NOMO-1 treated with DMSO at 0.1 percent for 48 hours (cell line): ENCODE data around the gene DNAL4.

ENCODE experiments used
- DNase-seq: peaks from one replicate; lab custom pipeline; 2025; ENCODE audit not compliant: unreplicated experiment; lab: John Stamatoyannopoulos, UW

Gene DNAL4

GRCh38 chr22:38788021-38788816 lies 5.7 kb downstream of the DNAL4 start:
- no peak for DNase-seq

GRCh38 chr22:38786631-38787030 lies 7.3 kb downstream of the DNAL4 start:
- DNase-seq = no peak

GRCh38 chr22:38784856-38785255 lies 9.1 kb downstream of the DNAL4 start:
- no peak for DNase-seq

- no peak for DNase-seq
Measured at GRCh38 chr22:38784035-38784434, 9.9 kb downstream of the DNAL4 start.

GRCh38 chr22:38783095-38783615 lies 10.8 kb downstream of the DNAL4 start:
- DNase-seq = no peak

GRCh38 chr22:38782402-38783094 lies 11.4 kb downstream of the DNAL4 start:
- peak; percentile 31 for DNase-seq

- no peak for DNase-seq
Measured at GRCh38 chr22:38781033-38781432, 12.9 kb downstream of the DNAL4 start.

- DNase-seq = no peak
Measured at GRCh38 chr22:38777087-38777671, 16.8 kb downstream of the DNAL4 start.

GRCh38 chr22:38776086-38776485 lies 17.9 kb downstream of the DNAL4 start:
- no peak for DNase-seq

- no peak for DNase-seq
Measured at GRCh38 chr22:38775656-38776055, 18.3 kb downstream of the DNAL4 start.

GRCh38 chr22:38774496-38775166 lies 19.3 kb downstream of the DNAL4 start:
- no peak for DNase-seq

GRCh38 chr22:38773363-38773946 lies 20.5 kb downstream of the DNAL4 start:
- no peak for DNase-seq

- DNase-seq = no peak
Measured at GRCh38 chr22:38772623-38772873, 21.4 kb downstream of the DNAL4 start.

- DNase-seq = no peak
Measured at GRCh38 chr22:38770257-38770949, 23.5 kb downstream of the DNAL4 start.

GRCh38 chr22:38768036-38768435 lies 25.9 kb downstream of the DNAL4 start:
- DNase-seq = no peak

GRCh38 chr22:38767313-38767712 lies 26.6 kb downstream of the DNAL4 start:
- DNase-seq = no peak

- DNase-seq = peak; percentile 3
Measured at GRCh38 chr22:38766076-38766777, 27.7 kb downstream of the DNAL4 start.

GRCh38 chr22:38762551-38762983 lies 31.4 kb downstream of the DNAL4 start:
- DNase-seq = no peak

- no peak for DNase-seq
Measured at GRCh38 chr22:38761202-38762162, 32.5 kb downstream of the DNAL4 start.
